IPS DF 6.9 (cell line): ENCODE measurements around the gene CRELD1.
"Not testable (repeated sequence)": the region's sequence is repeated elsewhere in the genome, so short reads cannot be mapped to it uniquely, and the experiment has no call there.

Experiments
- DNase-seq: peaks from one replicate; pipeline ENCODE4 v3.0.0-alpha.2; 2013; ENCODE audit warnings: low read depth, low spot score
- H3K27ac ChIP-seq: one replicate; pipeline ENCODE4 v1.5.1; 2013; ENCODE audit warnings: low read length, control low read depth
- H3K27me3 ChIP-seq: 2 replicates; pipeline ENCODE4 v1.6.1; 2013; ENCODE audit warnings: mild to moderate bottlenecking, low read length; ENCODE audit not compliant: control insufficient read depth, insufficient read depth
- H3K36me3 ChIP-seq: 2 replicates; pipeline ENCODE4 v1.6.1; 2013; ENCODE audit warnings: low read length; ENCODE audit not compliant: control insufficient read depth, insufficient read depth
- H3K4me1 ChIP-seq: 2 replicates; pipeline ENCODE4 v1.6.1; 2013; ENCODE audit warnings: low read length; ENCODE audit not compliant: control insufficient read depth, insufficient read depth
- H3K4me3 ChIP-seq: 2 replicates; pipeline ENCODE4 v1.5.1; 2013; ENCODE audit warnings: mild to moderate bottlenecking, low read length
- H3K9me3 ChIP-seq: 2 replicates; pipeline ENCODE4 v1.6.1; 2013; ENCODE audit warnings: low read length, inconsistent platforms; ENCODE audit not compliant: control insufficient read depth, insufficient read depth
- WGBS: extraction: QIAGEN DNeasy Blood & Tissue Kit; methylation state at CpG from one replicate; pipeline ENCODE4 v1.1.7; 2013; ENCODE audit warnings: mixed read lengths, missing lambda C conversion rate; ENCODE audit not compliant: insufficient read length, insufficient coverage; 5-methylcytosine and 5-hydroxymethylcytosine counted together

CRELD1 gene

GRCh38 chr3:9896755-9897407 lies 36.8 kb upstream of the CRELD1 start:
- not testable (repeated sequence) for H3K4me3 ChIP-seq, DNase-seq, H3K4me1 ChIP-seq, H3K27ac ChIP-seq, H3K9me3 ChIP-seq, H3K36me3 ChIP-seq, H3K27me3 ChIP-seq
- WGBS = no CpG with 5 or more reads among the region's 10 CpGs

GRCh38 chr3:9897408-9898372 lies 35.9 kb upstream of the CRELD1 start:
- Histone ChIP-seq H3K27me3 (no peaks in the 10 kb centered on the region), H3K4me1 (peaks cover 2% of the 10 kb centered on the region), H3K9me3 (no peaks in the 10 kb centered on the region), H3K27ac (no peak overlapping the region), H3K4me3 (no peak overlapping the region), H3K36me3 (peaks cover 6% of the 10 kb centered on the region)
- no peak for DNase-seq
- WGBS = no CpG with 5 or more reads among the region's 4 CpGs

- no peak overlapping the region for H3K27ac ChIP-seq
- H3K4me3 ChIP-seq = no peak overlapping the region
- H3K4me1 ChIP-seq = peaks cover 5% of the 10 kb centered on the region
- H3K9me3 ChIP-seq = no peaks in the 10 kb centered on the region
- no peaks in the 10 kb centered on the region for H3K36me3 ChIP-seq
- no peaks in the 10 kb centered on the region for H3K27me3 ChIP-seq
- no peak for DNase-seq
- WGBS = no CpG with 5 or more reads among the region's 8 CpGs
Observed at GRCh38 chr3:9898467-9899241, 35.0 kb upstream of the CRELD1 start.

- peaks cover 5% of the 10 kb centered on the region for H3K4me1 ChIP-seq
- H3K4me3 ChIP-seq = no peak overlapping the region
- no peaks in the 10 kb centered on the region for H3K36me3 ChIP-seq
- WGBS = 100% methylated on average over 1 of the region's 3 CpGs
- no peak overlapping the region for H3K27ac ChIP-seq
- no peaks in the 10 kb centered on the region for H3K27me3 ChIP-seq
- H3K9me3 ChIP-seq = no peaks in the 10 kb centered on the region
- DNase-seq = no peak
Observed at GRCh38 chr3:9899289-9899791, 34.3 kb upstream of the CRELD1 start.

GRCh38 chr3:9900965-9901415 lies 32.6 kb upstream of the CRELD1 start:
- no CpG with 5 or more reads among the region's 6 CpGs for WGBS
- DNase-seq, H3K27me3 ChIP-seq, H3K4me3 ChIP-seq, H3K36me3 ChIP-seq, H3K27ac ChIP-seq, H3K9me3 ChIP-seq, H3K4me1 ChIP-seq: not testable (repeated sequence)

- WGBS = no CpG with 5 or more reads among the region's 5 CpGs
- H3K36me3 ChIP-seq = no peaks in the 10 kb centered on the region
- H3K4me1 ChIP-seq = peaks cover 5% of the 10 kb centered on the region
- DNase-seq = no peak
- H3K27me3 ChIP-seq = no peaks in the 10 kb centered on the region
- H3K9me3 ChIP-seq = no peaks in the 10 kb centered on the region
- no peak overlapping the region for H3K4me3 ChIP-seq
- H3K27ac ChIP-seq = no peak overlapping the region
Observed at GRCh38 chr3:9901967-9902366, 31.7 kb upstream of the CRELD1 start.

- Histone ChIP-seq H3K9me3 (no peaks in the 10 kb centered on the region), H3K27me3 (no peaks in the 10 kb centered on the region), H3K4me1 (peaks cover 5% of the 10 kb centered on the region), H3K27ac (no peak within 1 kb of the TSS), H3K4me3 (no peak within 1 kb of the TSS), H3K36me3 (no peaks in the 10 kb centered on the region)
- no CpG with 5 or more reads among the region's 13 CpGs for WGBS
- no peak for DNase-seq
Observed at GRCh38 chr3:9902372-9903237, 31.0 kb upstream of the CRELD1 start, which contains the start of gene IL17RE. IL17RE (plus strand) TSS chr3:9902848; CDS start chr3:9902933, 85 bp downstream.

- Histone ChIP-seq H3K4me3 (no peak overlapping the region), H3K27me3 (no peaks in the 10 kb centered on the region), H3K9me3 (no peaks in the 10 kb centered on the region), H3K27ac (no peak overlapping the region), H3K36me3 (no peaks in the 10 kb centered on the region), H3K4me1 (peaks cover 5% of the 10 kb centered on the region)
- WGBS = no CpG with 5 or more reads among the region's 4 CpGs
- DNase-seq = no peak
Observed at GRCh38 chr3:9903238-9903624, 30.4 kb upstream of the CRELD1 start.

- Histone ChIP-seq H3K27me3 (no peaks in the 10 kb centered on the region), H3K9me3 (no peaks in the 10 kb centered on the region), H3K36me3 (no peaks in the 10 kb centered on the region), H3K4me1 (peaks cover 5% of the 10 kb centered on the region), H3K27ac (no peak overlapping the region), H3K4me3 (no peak overlapping the region)
- DNase-seq = no peak
- no CpG with 5 or more reads among the region's 4 CpGs for WGBS
Observed at GRCh38 chr3:9903904-9904303, 29.7 kb upstream of the CRELD1 start.
